Astrocyte of the spinal cord (primary cell): Measurements from ENCODE around the gene NCOA7.
"Not testable (repeated sequence)": the region's sequence is repeated elsewhere in the genome, so short reads cannot be mapped to it uniquely, and the experiment has no call there.

ENCODE experiments used
- DNase-seq: peaks from one replicate; pipeline ENCODE4 v3.0.0; 2011; ENCODE audit warnings: low read depth, low spot score
- H3K4me3 ChIP-seq: 2 replicates; pipeline ENCODE4 v1.5.1; 2011; ENCODE audit warnings: low read depth, mild to moderate bottlenecking, low read length, moderate library complexity
- CTCF ChIP-seq: IDR thresholded peaks from 2 replicates; pipeline ENCODE4 v1.5.1; 2012; ENCODE audit warnings: low read depth, mild to moderate bottlenecking, low read length, inconsistent platforms
- in situ Hi-C: cut with HindIII; loops from 2 replicates; pipeline ENCODE4 v1.10.0; 2017; ENCODE audit warnings: low sequenced_read_pairs

The NCOA7 gene

DNA sequence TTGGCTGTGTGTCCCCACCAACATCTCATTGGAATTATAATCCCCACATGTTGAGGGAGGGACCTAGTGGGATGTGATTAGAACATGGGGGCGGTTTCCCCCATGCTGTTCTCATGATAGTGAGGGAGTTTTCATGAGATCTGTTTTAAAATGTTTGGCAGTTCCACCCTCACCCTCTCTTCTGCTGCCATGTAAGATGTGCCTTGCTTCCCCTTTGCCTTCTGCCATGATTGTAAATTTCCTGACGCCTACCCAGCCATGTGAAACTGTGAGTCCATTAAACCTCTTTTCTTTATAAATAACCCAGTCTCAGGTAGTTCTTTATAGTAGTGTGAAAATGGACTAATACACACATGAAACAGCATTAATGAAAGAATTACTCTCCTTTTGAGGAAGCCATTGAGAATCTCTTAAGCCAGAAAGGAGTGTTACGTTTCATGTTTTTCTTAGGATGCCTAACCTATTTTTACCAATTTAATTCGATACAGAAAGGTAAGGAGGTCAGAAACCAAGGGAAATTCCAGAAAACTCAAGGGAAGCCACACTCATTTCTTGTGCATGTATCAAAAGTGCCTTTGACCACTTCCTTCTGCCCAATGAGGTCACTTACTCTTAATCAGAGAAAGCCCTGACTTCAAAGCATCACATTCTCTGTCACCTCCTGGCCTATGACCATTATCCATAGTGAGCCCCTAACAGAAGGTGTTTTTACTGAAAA lies 141.1 kb downstream of the NCOA7 start:
- no peak for DNase-seq
- in situ Hi-C loops, result no loop called here
- TF ChIP-seq CTCF, result no peak

GRCh38 chr6:125932451-125932795 lies 141.7 kb downstream of the NCOA7 start:
- no peak overlapping the region for H3K4me3 ChIP-seq
- no peak for DNase-seq
- in situ Hi-C loops, result no loop called here
- TF ChIP-seq CTCF, result no peak

More for the DNA sequence above, 141.1 kb downstream of the NCOA7 start:
- no peak overlapping the region for H3K4me3 ChIP-seq

GRCh38 chr6:125935520-125935919 lies 144.8 kb downstream of the NCOA7 start:
- in situ Hi-C loops, DNase-seq, H3K4me3 ChIP-seq: not testable (repeated sequence)

DNA sequence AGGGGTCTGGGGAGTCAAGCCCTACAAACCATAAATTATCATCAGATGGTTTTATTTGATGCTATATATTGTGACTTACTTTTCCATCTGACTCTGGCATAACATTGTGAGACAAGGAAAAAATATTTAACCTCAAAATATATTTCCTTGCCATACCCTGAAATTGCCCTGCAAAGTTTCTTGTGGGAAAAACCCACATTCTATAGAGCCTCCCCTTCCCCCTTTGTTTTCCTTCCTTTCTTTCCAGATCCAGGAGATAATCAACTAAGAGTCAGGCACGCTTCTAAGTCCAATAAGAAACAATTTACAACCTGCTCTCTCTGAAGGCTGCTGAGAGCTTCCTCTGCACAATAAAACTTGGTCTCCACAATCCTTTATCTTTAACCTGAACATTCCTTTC lies 148.3 kb downstream of the NCOA7 start:
- no peak for TF ChIP-seq CTCF
- in situ Hi-C loops, result no loop called here
- H3K4me3 ChIP-seq, result no peak overlapping the region
- DNase-seq, result no peak

- TF ChIP-seq CTCF, result no peak
- no peak for DNase-seq
- in situ Hi-C loops, result no loop called here
- H3K4me3 ChIP-seq, result no peak overlapping the region
These were observed 149.0 kb downstream of the NCOA7 start for GRCh38 chr6:125939791-125940190.

DNA sequence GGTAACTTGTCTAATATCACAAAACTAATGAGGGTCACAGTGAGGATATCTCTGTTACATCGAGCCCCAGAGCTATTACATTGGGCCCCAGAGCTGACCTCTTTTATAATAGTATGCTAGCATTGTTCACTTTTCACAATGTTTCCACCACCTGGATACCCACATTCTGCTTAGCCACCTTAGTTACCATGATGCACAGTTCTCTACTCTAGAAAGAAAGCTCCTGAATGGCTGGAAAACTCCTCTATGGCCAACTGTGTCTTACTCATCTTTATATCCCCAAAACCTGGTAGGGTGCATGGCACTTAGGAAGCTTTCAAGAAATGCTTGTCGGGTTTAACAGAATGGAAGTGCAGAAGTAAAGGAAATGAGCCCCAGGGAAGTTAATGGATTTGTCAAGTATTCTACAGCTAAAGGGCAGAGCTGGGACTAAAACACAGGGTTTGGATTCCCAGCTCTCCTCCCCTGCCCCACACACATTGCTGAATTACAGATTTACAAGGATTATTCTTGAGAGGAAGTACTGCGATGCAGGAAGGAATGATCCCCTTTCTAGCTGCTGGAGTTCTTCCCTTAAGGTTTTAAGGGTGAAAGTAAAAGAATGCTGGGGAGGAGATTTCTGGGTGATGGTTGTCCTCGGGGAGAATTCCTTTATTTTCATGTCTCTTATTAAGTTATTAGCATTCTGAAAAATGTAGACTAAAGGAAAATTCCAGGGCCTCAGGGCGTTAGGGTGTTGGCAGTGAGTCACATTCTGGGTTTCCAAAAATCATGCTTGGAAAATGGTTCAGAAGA lies 149.7 kb downstream of the NCOA7 start:
- in situ Hi-C loops, result no loop called here
- TF ChIP-seq CTCF, result no peak
- DNase-seq, result no peak
- H3K4me3 ChIP-seq, result no peak overlapping the region
